Loucy (cell line): ENCODE measurements around the gene AGFG1.
A peak's percentile ranks its signal among the peaks of the same experiment; 100 is the strongest.

ENCODE experiments used
- H2AFZ ChIP-seq: fragments of 200-600 bp; sonication (generic); 2 replicates; pipeline ENCODE4 v1.6.0; 2016; ENCODE audit warnings: antibody characterized with exemption, mild to moderate bottlenecking, low read length, moderate library complexity
- H3F3A ChIP-seq: fragments of 200-600 bp; 2 replicates; pipeline ENCODE4 v1.6.0; 2016; ENCODE audit warnings: antibody characterized with exemption, low read depth, mild to moderate bottlenecking
- H3K27me3 ChIP-seq: fragments of 200-600 bp; sonication (generic); 2 replicates; pipeline ENCODE4 v1.6.1; 2014; ENCODE audit warnings: low read length, mild to moderate bottlenecking; ENCODE audit not compliant: insufficient read depth, poor library complexity, severe bottlenecking
- H3K36me3 ChIP-seq: fragments of 200-600 bp; sonication (generic); 2 replicates; pipeline ENCODE4 v1.6.1; 2016; ENCODE audit warnings: low read length; ENCODE audit not compliant: insufficient read depth
- H3K4me1 ChIP-seq: fragments of 200-600 bp; sonication (generic); 2 replicates; pipeline ENCODE4 v1.5.1; 2014; ENCODE audit warnings: low read length, mild to moderate bottlenecking; ENCODE audit not compliant: insufficient read depth, poor library complexity, severe bottlenecking
- H3K4me2 ChIP-seq: fragments of 200-600 bp; sonication (generic); 2 replicates; pipeline ENCODE4 v1.6.0; 2014; ENCODE audit warnings: antibody characterized with exemption, low read length, low read depth, mild to moderate bottlenecking; ENCODE audit not compliant: poor library complexity, severe bottlenecking
- H3K4me3 ChIP-seq: fragments of 200-600 bp; sonication (generic); 2 replicates; pipeline ENCODE4 v1.5.1; 2014; ENCODE audit warnings: low read length, mild to moderate bottlenecking, mixed read lengths; ENCODE audit not compliant: poor library complexity, severe bottlenecking
- H3K79me2 ChIP-seq: fragments of 200-600 bp; sonication (generic); 2 replicates; pipeline ENCODE4 v1.6.1; 2014; ENCODE audit warnings: low read length; ENCODE audit not compliant: insufficient read depth
- H3K9ac ChIP-seq: fragments of 200-600 bp; sonication (generic); 2 replicates; pipeline ENCODE4 v1.6.0; 2014; ENCODE audit warnings: mild to moderate bottlenecking, low read depth, low read length, moderate library complexity; ENCODE audit not compliant: poor library complexity, severe bottlenecking
- H3K9me2 ChIP-seq: fragments of 200-600 bp; sonication (generic); replicated peaks from 2 replicates; pipeline ENCODE4 v1.6.1; 2016; ENCODE audit warnings: low read depth, low read length, mixed read lengths
- H3K9me3 ChIP-seq: fragments of 200-600 bp; sonication (generic); 2 replicates; pipeline ENCODE4 v1.6.1; 2014; ENCODE audit warnings: mild to moderate bottlenecking, antibody characterized with exemption, low read length, low read depth; ENCODE audit not compliant: insufficient read depth
- H4K20me1 ChIP-seq: fragments of 200-600 bp; sonication (generic); 2 replicates; pipeline ENCODE4 v1.6.0; 2014; ENCODE audit warnings: antibody characterized with exemption, low read length, mild to moderate bottlenecking; ENCODE audit not compliant: insufficient read depth, poor library complexity, severe bottlenecking
- CTCF ChIP-seq: fragments of 200-600 bp; sonication (generic); conservative IDR thresholded peaks from 2 replicates; pipeline ENCODE4 v1.5.1; 2014; ENCODE audit warnings: mild to moderate bottlenecking, antibody characterized with exemption, low read length
- EZH2phosphoT487 ChIP-seq: fragments of 200-600 bp; IDR thresholded peaks from 2 replicates; pipeline ENCODE4 v1.6.1; 2018; ENCODE audit warnings: antibody characterized with exemption, mild to moderate bottlenecking, moderate library complexity, borderline replicate concordance

AGFG1 gene

GRCh38 chr2:227545990-227546389, 74.0 kb downstream of the AGFG1 start:
- Histone ChIP-seq H3K4me1 (no peaks in the 10 kb centered on the region), H3F3A (no peaks in the 10 kb centered on the region), H3K36me3 (peaks cover 22% of the 10 kb centered on the region; the same call in 1 of the 2 replicates), H3K27me3 (no peaks in the 10 kb centered on the region), H3K4me3 (no peak overlapping the region), H2AFZ (no peak overlapping the region), H3K9ac (no peak overlapping the region), H3K79me2 (no peaks in the 10 kb centered on the region), H4K20me1 (no peaks in the 10 kb centered on the region), H3K9me2 (no peaks in the 10 kb centered on the region), H3K9me3 (no peaks in the 10 kb centered on the region), H3K4me2 (no peak overlapping the region)
- no peak for TF ChIP-seq EZH2phosphoT487
- peak; percentile 45 for TF ChIP-seq CTCF

- Histone ChIP-seq H3K4me2 (no peak overlapping the region), H3F3A (no peaks in the 10 kb centered on the region), H3K9me2 (no peaks in the 10 kb centered on the region), H3K27me3 (no peaks in the 10 kb centered on the region), H3K79me2 (no peaks in the 10 kb centered on the region), H3K9ac (no peak overlapping the region), H3K9me3 (no peaks in the 10 kb centered on the region), H4K20me1 (no peaks in the 10 kb centered on the region), H3K36me3 (peaks cover 43% of the 10 kb centered on the region), H3K4me3 (no peak overlapping the region), H3K4me1 (no peaks in the 10 kb centered on the region), H2AFZ (no peak overlapping the region)
- no peak for TF ChIP-seq CTCF
- no peak for TF ChIP-seq EZH2phosphoT487
Measured at GRCh38 chr2:227551836-227552235, 79.9 kb downstream of the AGFG1 start.

- H3K4me2 ChIP-seq, result no peak overlapping the region
- H3K9me3 ChIP-seq, result no peaks in the 10 kb centered on the region
- no peak overlapping the region for H3K9ac ChIP-seq
- TF ChIP-seq CTCF, result no peak
- TF ChIP-seq EZH2phosphoT487, result no peak
- H3K79me2 ChIP-seq, result no peaks in the 10 kb centered on the region
- no peak overlapping the region for H2AFZ ChIP-seq
- H3K4me3 ChIP-seq, result no peak overlapping the region
- no peaks in the 10 kb centered on the region for H3F3A ChIP-seq
- H3K4me1 ChIP-seq, result no peaks in the 10 kb centered on the region
- H3K9me2 ChIP-seq, result no peaks in the 10 kb centered on the region
- H3K27me3 ChIP-seq, result no peaks in the 10 kb centered on the region
- peaks cover 3% of the 10 kb centered on the region; the same call in 1 of the 2 replicates for H3K36me3 ChIP-seq
- no peaks in the 10 kb centered on the region for H4K20me1 ChIP-seq
Measured at GRCh38 chr2:227562581-227562980, 90.6 kb downstream of the AGFG1 start.
